Nephron progenitor cell (in vitro differentiated cells): Measurements from ENCODE around the gene OR10T2.
"Not testable (repeated sequence)": the region's sequence is repeated elsewhere in the genome, so short reads cannot be mapped to it uniquely, and the experiment has no call there.

ENCODE experiments used
- DNase-seq: peaks from one replicate; pipeline ENCODE4 v3.0.0; 2021
- H3K27ac Mint-ChIP-seq: 2 replicates; pipeline ENCODE4 v1.8.0; 2021; ENCODE audit warnings: mild to moderate bottlenecking, moderate library complexity, mixed read lengths
- H3K27me3 Mint-ChIP-seq: 2 replicates; pipeline ENCODE4 v1.8.0; 2021; ENCODE audit warnings: mild to moderate bottlenecking, low read depth, mixed read lengths; ENCODE audit not compliant: poor library complexity
- H3K36me3 Mint-ChIP-seq: 2 replicates; pipeline ENCODE4 v1.8.0; 2021; ENCODE audit warnings: low read depth, mixed read lengths
- H3K4me1 Mint-ChIP-seq: 2 replicates; pipeline ENCODE4 v1.8.0; 2021; ENCODE audit warnings: mixed read lengths
- H3K4me3 Mint-ChIP-seq: 2 replicates; pipeline ENCODE4 v1.8.0; 2021; ENCODE audit warnings: mild to moderate bottlenecking, moderate library complexity, mixed read lengths
- H3K9me3 Mint-ChIP-seq: 2 replicates; pipeline ENCODE4 v1.8.0; 2021; ENCODE audit warnings: mild to moderate bottlenecking, moderate library complexity, mixed read lengths
- TF ChIP-seq, protein P1 (sequence below): fragments of 200-600 bp; sonication (generic); IDR thresholded peaks from 2 replicates; pipeline ENCODE4 v1.5.0; 2021; ENCODE audit warnings: antibody characterized with exemption

OR10T2 gene

DNA sequence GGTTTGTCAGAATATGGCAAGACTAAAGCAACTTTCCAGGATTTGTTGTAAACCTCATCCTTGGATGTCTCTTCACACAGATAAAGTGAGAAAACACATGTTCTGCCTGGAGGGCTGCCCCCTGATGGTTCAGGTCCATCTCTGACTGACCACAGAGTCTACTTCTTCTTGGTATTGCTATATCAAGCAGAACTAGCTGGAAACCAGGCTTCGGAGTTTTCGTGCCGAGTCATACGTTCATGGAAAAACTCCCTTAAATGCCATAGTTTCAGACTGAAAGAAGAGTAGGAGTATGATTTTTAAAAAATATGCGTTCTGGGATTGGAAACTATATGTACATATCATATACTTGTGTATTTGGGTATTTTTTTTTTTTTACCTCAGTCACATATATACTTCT is 5.8 kb downstream of the OR10T2 start:
- no peak overlapping the region for H3K4me3 Mint-ChIP-seq
- H3K36me3 Mint-ChIP-seq: no peaks in the 10 kb centered on the region
- no peak overlapping the region for H3K27ac Mint-ChIP-seq
- no peaks in the 10 kb centered on the region for H3K9me3 Mint-ChIP-seq
- TF ChIP-seq, protein P1, sequence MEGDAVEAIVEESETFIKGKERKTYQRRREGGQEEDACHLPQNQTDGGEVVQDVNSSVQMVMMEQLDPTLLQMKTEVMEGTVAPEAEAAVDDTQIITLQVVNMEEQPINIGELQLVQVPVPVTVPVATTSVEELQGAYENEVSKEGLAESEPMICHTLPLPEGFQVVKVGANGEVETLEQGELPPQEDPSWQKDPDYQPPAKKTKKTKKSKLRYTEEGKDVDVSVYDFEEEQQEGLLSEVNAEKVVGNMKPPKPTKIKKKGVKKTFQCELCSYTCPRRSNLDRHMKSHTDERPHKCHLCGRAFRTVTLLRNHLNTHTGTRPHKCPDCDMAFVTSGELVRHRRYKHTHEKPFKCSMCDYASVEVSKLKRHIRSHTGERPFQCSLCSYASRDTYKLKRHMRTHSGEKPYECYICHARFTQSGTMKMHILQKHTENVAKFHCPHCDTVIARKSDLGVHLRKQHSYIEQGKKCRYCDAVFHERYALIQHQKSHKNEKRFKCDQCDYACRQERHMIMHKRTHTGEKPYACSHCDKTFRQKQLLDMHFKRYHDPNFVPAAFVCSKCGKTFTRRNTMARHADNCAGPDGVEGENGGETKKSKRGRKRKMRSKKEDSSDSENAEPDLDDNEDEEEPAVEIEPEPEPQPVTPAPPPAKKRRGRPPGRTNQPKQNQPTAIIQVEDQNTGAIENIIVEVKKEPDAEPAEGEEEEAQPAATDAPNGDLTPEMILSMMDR: no peak
- no peaks in the 10 kb centered on the region for H3K4me1 Mint-ChIP-seq
- H3K27me3 Mint-ChIP-seq: peaks cover 8% of the 10 kb centered on the region
- no peak for DNase-seq

DNA sequence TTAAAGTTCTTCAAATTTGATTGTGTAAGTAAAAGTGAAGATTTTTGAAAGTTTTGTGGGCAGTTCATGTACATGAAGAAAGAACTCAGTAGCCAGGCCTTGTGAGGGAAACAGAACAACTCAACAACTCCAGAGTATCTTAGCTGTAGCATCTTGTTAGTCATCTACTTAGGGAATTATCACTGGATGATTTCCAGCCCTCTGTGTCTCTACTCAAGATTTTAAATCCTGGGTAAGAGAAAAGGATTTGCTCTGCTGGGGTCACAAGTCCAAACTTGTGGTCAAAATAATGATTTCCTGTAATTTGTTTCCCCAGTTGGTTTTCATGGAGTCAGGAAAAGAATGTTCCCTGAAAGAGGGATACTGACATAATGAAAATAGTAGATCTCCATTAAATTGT is 8.2 kb downstream of the OR10T2 start:
- Mint-ChIP-seq H3K36me3 (no peaks in the 10 kb centered on the region), H3K4me1 (no peaks in the 10 kb centered on the region), H3K9me3 (peaks cover 10% of the 10 kb centered on the region), H3K27me3 (peaks cover 3% of the 10 kb centered on the region), H3K27ac (no peak overlapping the region), H3K4me3 (no peak overlapping the region)
- DNase-seq: no peak
- TF ChIP-seq, protein P1: no peak

DNA sequence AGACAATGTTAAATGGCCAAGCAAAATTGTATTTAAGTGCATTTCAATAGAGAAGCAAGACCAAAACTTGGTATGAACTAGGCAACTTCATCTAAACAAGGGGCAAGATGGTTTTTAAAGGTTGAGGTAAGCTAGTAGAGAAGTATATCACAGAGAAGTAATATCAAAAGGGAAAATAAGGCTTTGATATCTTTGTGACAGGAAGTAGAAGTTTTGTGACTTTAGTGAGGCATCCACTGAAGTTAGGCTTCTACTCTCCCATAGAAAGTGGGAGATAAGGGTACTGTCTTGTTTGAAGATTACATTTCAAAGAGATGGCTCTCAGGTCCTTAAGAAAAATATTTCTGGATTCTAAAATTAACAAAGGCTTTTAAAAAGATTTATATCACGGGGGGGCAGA is 8.9 kb downstream of the OR10T2 start:
- Mint-ChIP-seq H3K4me3 (no peak overlapping the region), H3K27ac (no peak overlapping the region), H3K27me3 (peaks cover 6% of the 10 kb centered on the region), H3K4me1 (no peaks in the 10 kb centered on the region), H3K36me3 (no peaks in the 10 kb centered on the region), H3K9me3 (peaks cover 13% of the 10 kb centered on the region)
- TF ChIP-seq, protein P1: no peak
- DNase-seq: no peak

DNA sequence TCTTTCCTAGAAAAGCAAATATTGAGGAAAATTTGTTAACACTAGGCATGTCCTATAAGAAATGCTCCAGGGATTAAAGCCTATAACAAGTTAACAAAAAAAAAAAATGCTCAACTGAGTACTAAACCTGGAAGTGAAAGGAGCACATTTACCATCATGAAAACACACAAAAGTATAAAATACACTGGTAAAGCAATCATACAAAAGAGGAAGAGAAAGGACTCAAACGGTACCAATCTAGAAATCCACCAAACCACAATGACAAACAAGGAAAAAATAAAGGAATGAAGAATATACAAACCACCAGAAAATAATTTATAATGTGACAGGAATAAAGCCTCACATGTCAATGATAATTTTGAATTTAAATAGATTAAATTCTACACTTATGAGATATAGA is 24.4 kb downstream of the OR10T2 start:
- no peaks in the 10 kb centered on the region for H3K4me1 Mint-ChIP-seq
- TF ChIP-seq, protein P1: no peak
- H3K4me3 Mint-ChIP-seq: no peak overlapping the region
- no peak overlapping the region for H3K27ac Mint-ChIP-seq
- H3K27me3 Mint-ChIP-seq: no peaks in the 10 kb centered on the region
- no peaks in the 10 kb centered on the region for H3K36me3 Mint-ChIP-seq
- no peak for DNase-seq
- H3K9me3 Mint-ChIP-seq: peaks cover 22% of the 10 kb centered on the region

DNA sequence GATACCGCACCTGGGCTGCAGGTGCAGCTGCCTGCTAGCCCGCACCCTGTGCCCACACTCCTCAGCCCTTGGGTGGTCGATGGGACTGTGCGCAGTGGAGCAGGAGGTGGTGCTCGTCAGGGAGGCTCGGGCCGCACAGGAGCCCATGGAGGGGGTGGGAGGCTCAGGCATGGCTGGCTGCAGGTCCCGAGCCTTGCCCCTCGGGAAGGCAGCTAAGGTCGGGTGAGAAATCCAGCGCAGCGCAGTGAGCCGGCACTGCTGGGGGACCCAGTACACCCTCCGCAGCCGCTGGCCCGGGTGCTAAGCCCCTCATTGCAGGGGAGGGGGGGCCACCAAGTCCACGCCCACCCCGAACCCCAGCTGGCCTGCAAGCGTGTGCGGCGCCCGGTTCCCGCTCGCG is 25.2 kb downstream of the OR10T2 start:
- H3K36me3 Mint-ChIP-seq, DNase-seq, H3K27ac Mint-ChIP-seq, H3K4me1 Mint-ChIP-seq, H3K4me3 Mint-ChIP-seq, H3K27me3 Mint-ChIP-seq: not testable (repeated sequence)
- H3K9me3 Mint-ChIP-seq: peaks cover 22% of the 10 kb centered on the region

DNA sequence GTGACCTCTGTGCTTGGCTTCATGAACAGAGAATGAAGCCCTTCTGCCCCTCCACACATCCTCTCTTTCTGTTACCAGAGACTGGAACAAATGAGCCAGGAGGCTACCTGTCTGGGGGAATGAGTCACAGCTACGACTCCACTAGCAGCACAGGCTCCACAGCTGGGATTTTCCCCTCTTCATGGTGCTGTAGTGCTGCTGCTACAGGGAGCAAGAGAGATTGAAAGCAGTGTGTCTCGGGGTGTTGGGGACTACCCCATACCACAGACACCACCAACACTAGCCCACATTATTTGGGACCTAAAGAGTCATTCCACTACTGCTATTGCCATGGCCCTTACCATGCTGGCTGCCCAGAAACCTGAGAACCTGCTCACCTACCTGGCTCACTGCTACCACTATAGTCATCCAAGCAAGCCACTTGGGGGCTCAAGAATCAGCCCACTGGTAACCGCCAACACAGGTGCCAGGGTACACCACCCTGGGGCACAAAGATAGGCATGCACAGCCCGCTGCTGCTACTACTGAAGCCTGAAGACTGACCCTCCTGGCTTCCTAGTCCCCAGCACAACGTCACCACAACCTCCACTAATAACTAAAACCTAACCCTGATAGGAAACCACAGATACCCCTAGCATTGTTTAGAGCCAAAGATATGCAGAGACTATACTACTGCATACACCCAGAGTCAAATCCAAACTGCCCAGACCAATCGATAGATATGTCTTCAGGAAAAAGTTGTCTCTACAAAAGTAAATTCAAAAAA is 27.9 kb downstream of the OR10T2 start:
- Mint-ChIP-seq H3K9me3 (peaks cover 22% of the 10 kb centered on the region), H3K4me1 (no peaks in the 10 kb centered on the region), H3K27ac (no peak overlapping the region), H3K4me3 (no peak overlapping the region), H3K27me3 (no peaks in the 10 kb centered on the region), H3K36me3 (no peaks in the 10 kb centered on the region)
- TF ChIP-seq, protein P1: no peak
- DNase-seq: no peak
